ENCODE measurements around the gene XXYLT1. TPM values are rescaled to one million over a fixed set of nuclear protein-coding genes. Genes with fewer than 3 reads are reported as not detected.

Gene XXYLT1
- polyA plus RNA-seq, 1 donor (not counting 4 experiments of a cell fraction or from before 2014, with no cell fraction given) = 11.1 TPM

- FAIRE-seq = no peak
- Histone ChIP-seq H3K4me3 (ENCODE audit: control insufficient read depth in 2 of 3, extremely low read depth in 1 of 3, insufficient read depth in 2 of 3, low read depth in 1 of 3, low read length in 3 of 3) (no peak overlapping the region), H3K79me2 (ENCODE audit: control insufficient read depth, insufficient read depth, low read length) (no peaks in the 10 kb centered on the region), H3K4me1 (ENCODE audit: control insufficient read depth, extremely low read depth, insufficient read depth, low read length) (no peaks in the 10 kb centered on the region), H3K9ac (ENCODE audit: control insufficient read depth, extremely low read depth, insufficient read depth, low read length) (no peak overlapping the region), H3K27me3 (ENCODE audit: control insufficient read depth, extremely low read depth, insufficient read depth, low read length) (no peaks in the 10 kb centered on the region), H3K9me1 (ENCODE audit: control insufficient read depth, extremely low read depth, insufficient read depth, low read length) (no peaks in the 10 kb centered on the region), H3K4me2 (ENCODE audit: control insufficient read depth, extremely low read depth, insufficient read depth, low read depth, low read length) (no peak overlapping the region), H3K9me3 (ENCODE audit: control insufficient read depth, low read depth, low read length) (no peaks in the 10 kb centered on the region), H4K20me1 (ENCODE audit: control insufficient read depth, extremely low read depth, insufficient read depth, low read length) (no peaks in the 10 kb centered on the region), H3K27ac (ENCODE audit: control insufficient read depth, insufficient read depth, low read length) (no peak overlapping the region), H2AFZ (ENCODE audit: control insufficient read depth, low read length) (no peak overlapping the region), H3K36me3 (ENCODE audit: control insufficient read depth in 2 of 2, extremely low read depth in 1 of 2, insufficient read depth in 2 of 2, low read length in 2 of 2) (no peaks in the 10 kb centered on the region)
- no peak for DNase-seq (ENCODE audit: low read depth, low spot score)
- TF ChIP-seq EZH2 (IDR thresholded peaks at IDR 0.05; ENCODE audit: low read length) (no peak), CTCF (optimal IDR thresholded peaks at IDR 0.05 in 1 of 3, IDR thresholded peaks at IDR 0.05 in 1 of 3, conservative IDR thresholded peaks at IDR 0.05 in 1 of 3; ENCODE audit: extremely low read depth in 1 of 3, insufficient read depth in 2 of 3, low read length in 3 of 3) (no peak)
- dilution Hi-C loops (cut with MboI; ENCODE audit: extremely low pct_ligation_motif_present, low sequenced_read_pairs) = no loop called here
These were observed 211.3 kb downstream of the XXYLT1 start for GRCh38 chr3:195059471-195060216.

GRCh38 chr3:195059006-195059350 lies 212.0 kb downstream of the XXYLT1 start:
- DNase-seq (ENCODE audit: low read depth, low spot score) (no peak), FAIRE-seq (no peak)
- Histone ChIP-seq H3K9ac (ENCODE audit: control insufficient read depth, extremely low read depth, insufficient read depth, low read length) (no peak overlapping the region), H2AFZ (ENCODE audit: control insufficient read depth, low read length) (no peak overlapping the region), H3K9me3 (ENCODE audit: control insufficient read depth, low read depth, low read length) (no peaks in the 10 kb centered on the region), H3K9me1 (ENCODE audit: control insufficient read depth, extremely low read depth, insufficient read depth, low read length) (no peaks in the 10 kb centered on the region), H3K4me2 (ENCODE audit: control insufficient read depth, extremely low read depth, insufficient read depth, low read depth, low read length) (no peak overlapping the region), H3K79me2 (ENCODE audit: control insufficient read depth, insufficient read depth, low read length) (no peaks in the 10 kb centered on the region), H3K4me3 (ENCODE audit: control insufficient read depth in 2 of 3, extremely low read depth in 1 of 3, insufficient read depth in 2 of 3, low read depth in 1 of 3, low read length in 3 of 3) (no peak overlapping the region), H3K27me3 (ENCODE audit: control insufficient read depth, extremely low read depth, insufficient read depth, low read length) (no peaks in the 10 kb centered on the region), H4K20me1 (ENCODE audit: control insufficient read depth, extremely low read depth, insufficient read depth, low read length) (no peaks in the 10 kb centered on the region), H3K4me1 (ENCODE audit: control insufficient read depth, extremely low read depth, insufficient read depth, low read length) (no peaks in the 10 kb centered on the region), H3K27ac (ENCODE audit: control insufficient read depth, insufficient read depth, low read length) (no peak overlapping the region), H3K36me3 (ENCODE audit: control insufficient read depth in 2 of 2, extremely low read depth in 1 of 2, insufficient read depth in 2 of 2, low read length in 2 of 2) (no peaks in the 10 kb centered on the region)
- dilution Hi-C loops (cut with MboI; ENCODE audit: extremely low pct_ligation_motif_present, low sequenced_read_pairs) = no loop called here
- TF ChIP-seq CTCF (optimal IDR thresholded peaks at IDR 0.05 in 1 of 3, IDR thresholded peaks at IDR 0.05 in 1 of 3, conservative IDR thresholded peaks at IDR 0.05 in 1 of 3; ENCODE audit: extremely low read depth in 1 of 3, insufficient read depth in 2 of 3, low read length in 3 of 3) = no peak
- TF ChIP-seq EZH2 (IDR thresholded peaks at IDR 0.05; ENCODE audit: low read length) = no peak
